GM04504 (cell line): ENCODE data around the gene ZSCAN29.
A peak's percentile ranks its signal among the peaks of the same experiment; 100 is the strongest.
"Not testable (repeated sequence)": the region's sequence is repeated elsewhere in the genome, so short reads cannot be mapped to it uniquely, and the experiment has no call there.

Experiments used
- DNase-seq: peaks from one replicate; pipeline ENCODE4 v3.0.0-alpha.2; 2012; ENCODE audit warnings: low read depth

ZSCAN29 gene

DNA sequence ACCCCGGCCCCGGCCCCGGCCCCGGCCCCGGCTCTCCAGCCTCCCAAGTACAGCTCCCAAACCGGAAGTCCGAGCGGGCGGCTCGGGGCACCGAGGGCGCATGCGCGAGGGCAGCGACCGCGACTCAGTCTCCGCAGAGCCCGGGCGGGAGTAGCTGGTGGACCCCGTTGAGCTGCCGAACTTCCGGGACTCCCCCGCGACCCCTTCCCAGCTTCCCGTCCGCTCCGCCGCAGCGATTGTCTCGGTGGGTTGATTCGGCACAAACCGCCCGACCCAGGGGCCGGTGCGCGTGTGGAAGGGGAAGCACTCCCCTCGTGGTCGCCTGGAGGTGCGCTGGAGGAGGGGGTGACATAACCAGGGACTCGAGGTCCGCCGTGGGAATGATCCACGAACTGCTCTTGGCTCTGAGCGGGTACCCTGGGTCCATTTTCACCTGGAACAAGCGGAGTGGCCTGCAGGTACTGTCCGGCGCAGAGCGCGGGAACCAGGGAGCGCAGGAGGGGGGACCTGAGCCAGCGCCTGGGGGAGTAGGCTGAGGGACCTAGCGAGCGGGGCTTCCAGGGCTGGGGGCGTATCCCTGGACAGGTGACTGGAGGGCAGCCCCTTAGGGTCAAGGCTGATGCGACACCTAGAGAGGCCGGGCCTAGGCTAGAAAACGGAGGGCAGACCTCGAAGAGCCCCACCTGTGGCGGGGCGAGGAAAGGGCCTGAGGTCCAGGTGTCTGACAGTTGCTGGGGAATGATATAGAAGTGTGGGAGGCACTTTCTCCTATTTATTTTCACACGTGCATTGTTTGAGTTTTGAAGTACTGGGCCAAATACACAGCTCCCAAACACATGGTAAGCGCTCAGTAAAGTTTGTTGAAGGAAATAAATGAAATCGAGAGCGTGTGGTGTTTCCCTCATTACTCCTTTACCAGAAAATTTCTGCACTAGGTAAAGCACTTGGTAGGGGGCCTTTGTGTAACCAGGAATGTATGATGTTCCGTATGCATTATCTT is at the start of gene ZSCAN29, which contains the start of gene TUBGCP4:
Gene ZSCAN29, minus strand, starts transcription at position 69 of the 1,000 bp plus-strand sequence. CDS start 1,130 bp downstream, outside the sequence.
Gene TUBGCP4, plus strand, starts transcription at position 127 of the 1,000 bp plus-strand sequence. Its CDS starts 254 bp downstream, at position 381.
- DNase-seq, result peak; percentile 46

DNA sequence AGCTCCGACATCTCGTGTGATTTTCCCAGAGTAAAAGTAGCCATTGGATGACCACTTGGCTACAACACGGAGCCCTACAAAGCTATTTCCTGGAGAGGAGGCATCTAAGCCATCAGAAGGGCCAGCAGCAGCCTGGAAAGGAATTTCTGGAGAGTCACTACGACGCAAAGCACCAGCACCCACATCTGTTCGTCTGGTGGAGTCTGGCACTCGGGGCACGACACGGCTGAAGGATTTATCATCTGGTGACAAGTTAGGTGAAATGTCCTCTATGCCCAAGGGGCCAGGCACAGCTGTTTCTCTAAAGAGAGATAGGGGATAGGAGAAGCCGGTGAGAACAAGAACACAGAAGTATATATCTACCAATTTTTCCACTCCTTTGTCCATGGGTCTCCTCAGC is 49.6 kb upstream of the ZSCAN29 start:
- DNase-seq, result no peak

DNA sequence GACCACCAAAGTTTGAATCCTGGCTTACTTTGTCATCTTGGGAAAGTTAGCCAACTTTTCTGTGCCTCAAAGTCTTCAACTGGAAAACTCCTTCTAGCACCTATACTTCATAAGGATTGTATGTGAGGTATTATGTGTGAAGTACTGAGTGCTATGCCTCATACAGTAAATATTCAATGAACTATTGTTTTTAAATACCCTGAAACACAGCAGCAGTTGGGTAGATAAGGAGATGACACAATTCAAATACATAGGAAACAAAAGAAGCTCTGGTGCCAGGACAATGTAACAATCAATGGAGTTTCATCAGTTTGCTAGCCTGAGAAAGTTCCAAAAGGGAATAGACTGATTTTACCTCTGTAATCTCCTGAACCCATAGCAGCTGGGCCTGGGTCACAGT is 43.4 kb upstream of the ZSCAN29 start:
- no peak for DNase-seq

DNA sequence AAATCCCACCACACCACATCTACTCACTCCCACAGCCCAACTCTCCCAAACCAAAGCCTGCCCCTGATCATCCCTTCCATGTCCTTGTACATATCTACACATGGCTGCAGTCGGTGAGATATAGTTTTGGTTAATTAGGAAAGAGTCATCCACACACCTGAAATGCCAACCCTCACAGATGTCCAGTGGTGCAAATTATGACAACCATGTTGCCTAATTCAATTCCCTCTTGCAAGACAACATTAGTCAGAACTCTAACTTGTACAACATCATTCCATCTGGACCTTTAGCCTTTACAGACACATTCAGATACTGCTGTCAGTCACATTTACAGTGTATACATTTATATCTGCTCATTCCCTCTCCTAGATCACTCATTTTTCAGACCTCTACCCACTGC is 41.3 kb upstream of the ZSCAN29 start:
- no peak for DNase-seq

DNA sequence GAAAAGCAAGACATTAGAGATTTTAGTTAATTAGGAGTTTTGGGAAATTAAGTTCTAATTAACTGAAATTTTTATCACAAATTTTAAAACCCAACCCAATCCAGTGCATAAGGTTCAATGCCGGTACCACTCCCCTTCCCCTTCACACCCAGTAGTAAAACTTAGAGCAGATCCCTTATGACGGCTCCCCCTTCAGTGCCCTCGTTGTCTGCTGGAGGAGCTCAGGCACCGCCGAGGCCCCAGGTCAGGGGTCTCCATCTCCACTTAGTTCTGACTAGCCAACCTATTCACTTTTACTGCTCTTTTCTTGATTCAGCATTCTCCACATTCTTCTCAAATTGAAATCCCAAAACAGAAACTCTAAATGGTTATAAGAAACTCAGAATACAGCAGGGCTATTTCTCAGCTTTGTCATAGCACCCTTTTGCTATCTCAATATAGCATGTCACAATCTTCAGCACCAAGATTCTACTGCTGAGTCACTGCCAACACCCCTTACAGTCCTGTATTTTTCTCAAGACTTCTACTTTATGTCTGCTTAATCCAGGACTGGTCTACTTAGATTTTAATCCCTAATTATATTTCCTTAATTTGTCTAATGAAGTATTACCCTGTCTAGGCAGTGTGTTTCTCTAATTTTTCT is 39.9 kb upstream of the ZSCAN29 start:
- DNase-seq, result no peak

DNA sequence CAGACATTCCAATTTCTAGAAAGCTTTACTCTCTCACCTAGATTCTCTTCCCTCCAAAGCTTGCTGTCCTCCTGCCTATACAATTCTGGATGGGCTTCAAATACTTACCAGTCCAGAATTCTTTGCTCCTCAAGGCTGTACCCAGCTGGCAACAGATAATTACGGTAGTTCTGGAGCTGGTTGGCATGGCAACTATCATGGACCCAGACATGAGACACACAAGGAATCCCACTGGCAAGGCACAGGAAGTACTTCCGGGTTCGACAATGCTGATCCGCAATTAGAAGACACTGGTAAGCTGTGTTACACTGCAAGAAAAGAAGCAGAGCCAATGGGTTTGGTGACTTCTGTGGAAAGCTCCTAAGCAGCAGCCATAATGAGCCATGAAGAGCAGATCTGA is 37.9 kb upstream of the ZSCAN29 start:
- no peak for DNase-seq

DNA sequence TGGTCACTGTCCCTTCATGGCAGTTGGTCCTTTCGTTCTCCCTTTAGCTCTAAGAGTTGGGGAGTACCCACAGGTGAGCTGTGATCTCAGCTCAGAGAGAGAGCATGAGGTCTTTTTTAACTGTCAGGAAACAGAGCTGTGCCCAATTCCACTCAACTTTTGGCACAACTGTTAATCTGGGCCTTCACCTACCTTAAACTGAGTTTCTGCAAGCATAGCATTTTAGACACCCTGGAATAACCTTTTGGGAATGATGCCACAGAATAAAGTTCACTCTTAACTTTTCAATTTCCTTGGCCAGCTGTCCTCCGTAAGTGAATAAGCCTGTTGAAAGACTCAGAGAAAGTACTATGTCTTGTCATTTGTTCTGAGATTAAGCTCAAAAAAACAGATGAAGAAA is 36.0 kb upstream of the ZSCAN29 start:
- DNase-seq, result no peak

DNA sequence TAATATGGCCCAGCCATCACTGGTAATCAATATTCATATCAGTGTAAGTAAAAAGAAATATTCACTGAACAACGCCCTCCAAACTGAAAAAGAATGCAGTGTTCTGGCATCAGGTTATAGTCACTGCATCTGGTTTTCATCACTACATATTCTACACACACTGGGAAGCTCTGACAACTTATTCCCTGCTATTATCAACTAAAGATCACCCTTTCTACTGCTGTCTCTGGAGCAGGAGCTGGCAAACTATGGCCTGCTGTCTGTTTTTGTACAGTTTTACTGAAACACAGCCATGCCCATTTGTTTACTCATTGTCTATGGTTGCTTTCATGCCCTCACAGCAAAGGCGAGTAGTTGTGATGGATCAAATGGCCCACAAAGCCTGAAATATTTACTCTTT is 35.3 kb upstream of the ZSCAN29 start:
- DNase-seq, result no peak

DNA sequence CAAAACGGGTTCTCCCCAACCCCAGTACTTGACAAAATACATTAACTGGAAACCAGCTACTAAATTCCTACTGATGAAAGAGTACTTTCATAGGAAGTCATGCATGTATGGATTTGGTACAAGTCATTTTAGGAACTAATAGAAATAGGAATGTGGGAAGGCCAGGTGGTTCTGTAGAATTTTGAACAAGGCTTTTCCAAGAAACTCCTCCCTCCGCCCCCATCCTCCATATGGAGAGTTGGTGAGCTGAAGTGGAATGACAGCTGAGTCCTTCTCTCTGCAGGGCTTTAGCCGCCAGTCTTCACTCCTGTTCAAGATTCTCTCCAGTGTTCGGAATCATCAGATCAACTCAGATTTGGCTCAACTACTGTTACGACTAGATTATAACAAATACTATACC is 33.3 kb upstream of the ZSCAN29 start:
- no peak for DNase-seq

DNA sequence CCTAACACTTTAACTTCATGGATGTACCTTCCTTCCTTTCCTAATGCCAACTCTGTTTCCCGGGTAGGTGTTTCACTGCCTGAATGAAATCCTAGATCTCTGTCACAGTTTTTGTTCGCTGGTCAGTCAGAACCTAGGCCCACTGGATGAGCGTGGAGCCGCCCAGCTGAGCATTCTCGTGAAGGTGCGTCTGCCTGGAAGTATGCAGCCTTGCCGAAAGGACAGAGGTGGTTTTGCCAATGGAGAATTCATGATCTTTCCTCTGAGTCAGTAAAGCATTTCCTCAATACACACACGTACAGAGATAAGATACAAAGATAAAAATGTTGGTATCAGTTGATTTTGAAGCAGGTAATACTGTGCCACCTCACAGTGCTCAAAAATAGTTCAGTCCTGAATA is 32.8 kb upstream of the ZSCAN29 start:
- no peak for DNase-seq

DNA sequence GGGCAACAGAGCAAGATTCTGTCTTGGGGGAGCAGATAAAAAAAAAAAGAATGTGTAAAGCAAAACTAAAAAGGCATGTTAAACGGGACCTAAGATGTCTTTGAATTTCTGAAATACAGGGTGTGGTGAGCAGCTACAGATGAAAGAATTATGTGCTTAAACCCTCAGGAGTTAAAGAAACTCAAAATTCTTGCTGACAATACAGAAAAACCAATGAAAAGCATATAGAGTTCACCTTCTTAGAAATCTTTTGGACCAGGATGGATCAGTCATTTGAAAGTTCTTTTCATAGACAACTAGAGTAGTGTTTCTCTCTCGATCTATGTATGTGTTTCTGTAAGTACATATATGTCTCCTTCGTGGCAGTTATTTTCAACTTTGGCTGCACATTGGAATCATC is 31.4 kb upstream of the ZSCAN29 start:
- DNase-seq, result no peak

DNA sequence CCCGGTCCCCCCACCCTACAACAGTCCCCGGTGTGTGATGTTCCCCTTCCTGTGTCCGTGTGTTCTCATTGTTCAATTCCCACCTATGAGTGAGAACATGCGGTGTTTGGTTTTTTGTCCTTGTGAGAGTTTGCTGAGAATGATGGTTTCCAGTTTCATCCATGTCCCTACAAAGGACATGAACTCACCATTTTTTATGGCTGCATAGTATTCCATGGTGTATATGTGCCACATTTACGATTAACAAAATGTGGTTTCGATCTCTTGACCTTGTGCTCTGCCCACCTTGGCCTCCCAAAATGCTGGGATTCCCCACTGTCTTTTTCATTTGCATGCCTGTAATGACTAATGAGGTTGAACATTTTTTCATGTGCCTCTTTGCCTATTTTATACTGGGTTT is 22.7 kb upstream of the ZSCAN29 start:
- DNase-seq, result not testable (repeated sequence)

DNA sequence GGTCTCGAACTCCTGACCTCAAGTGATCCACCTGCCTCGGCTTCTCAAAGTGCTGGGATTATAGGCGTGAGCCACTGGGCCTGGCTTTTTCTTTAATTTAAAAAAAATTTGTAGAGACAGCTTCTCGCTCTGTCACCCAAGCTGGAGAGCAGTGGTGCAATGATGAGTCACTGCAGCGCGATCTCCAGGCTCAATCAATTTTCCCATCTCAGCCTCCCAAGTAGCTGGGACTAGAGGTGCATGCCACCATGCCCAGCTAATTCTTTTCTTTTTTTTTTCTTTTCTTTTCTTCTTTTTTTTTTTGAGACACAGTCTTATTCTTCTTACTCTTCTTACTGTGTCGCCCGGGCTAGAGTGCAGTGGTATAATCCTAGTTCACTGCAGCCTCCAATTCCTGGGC is 19.9 kb upstream of the ZSCAN29 start:
- DNase-seq, result no peak

DNA sequence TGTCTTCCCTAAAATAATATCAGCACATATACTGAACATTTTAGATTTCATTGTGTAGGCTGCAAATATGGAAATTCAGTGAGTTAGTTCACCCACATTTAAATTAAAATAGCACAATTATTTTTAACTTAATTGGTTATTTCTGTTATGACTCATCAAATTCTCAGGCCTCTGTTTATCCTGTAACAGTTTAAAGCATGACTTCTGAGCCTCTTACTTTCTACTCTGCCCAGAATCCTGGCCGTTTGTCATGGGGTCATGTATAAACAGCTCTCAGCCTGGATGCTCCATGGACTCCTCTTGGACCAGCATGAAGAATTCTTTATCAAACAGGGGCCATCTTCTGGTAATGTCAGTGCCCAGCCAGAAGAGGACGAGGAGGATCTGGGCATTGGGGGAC is 12.2 kb upstream of the ZSCAN29 start:
- no peak for DNase-seq

DNA sequence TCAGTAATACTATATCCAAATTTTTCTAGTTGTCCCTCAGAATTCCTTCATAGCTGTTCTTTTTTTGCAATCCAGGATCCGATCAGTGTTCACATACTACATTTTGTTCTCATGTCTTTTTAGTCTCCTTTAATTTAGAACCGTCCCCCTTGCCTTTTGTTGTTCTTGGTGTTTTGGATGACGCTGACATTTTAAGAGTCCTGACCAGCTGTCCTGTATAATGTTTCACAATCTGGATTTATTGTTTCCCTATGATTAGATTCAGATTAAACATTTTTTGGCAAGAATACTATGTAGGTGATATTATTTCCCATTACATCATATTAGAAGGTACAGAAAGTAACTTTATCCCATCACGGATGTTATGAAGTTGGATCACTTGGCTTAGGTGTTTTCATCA is 11.5 kb upstream of the ZSCAN29 start:
- DNase-seq, result no peak

DNA sequence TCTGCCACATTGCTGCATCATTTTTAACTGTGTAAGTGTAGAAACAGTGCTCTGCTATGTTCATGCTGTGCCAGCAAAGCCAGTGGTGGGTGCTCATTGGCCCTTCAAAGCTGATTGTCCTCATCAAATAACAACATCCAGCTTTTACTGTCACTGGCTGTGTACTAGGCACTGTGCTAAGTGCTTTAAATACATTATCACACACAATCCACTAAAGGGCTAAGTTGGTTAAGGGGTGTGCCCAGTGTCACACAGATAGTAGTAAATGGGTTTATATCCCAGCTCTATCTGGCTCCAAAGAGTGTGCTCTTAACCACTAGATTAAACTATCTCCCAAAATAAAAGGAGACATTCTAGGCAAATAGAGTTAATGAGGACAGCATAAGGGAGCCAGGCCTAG is 7.8 kb upstream of the ZSCAN29 start:
- no peak for DNase-seq

DNA sequence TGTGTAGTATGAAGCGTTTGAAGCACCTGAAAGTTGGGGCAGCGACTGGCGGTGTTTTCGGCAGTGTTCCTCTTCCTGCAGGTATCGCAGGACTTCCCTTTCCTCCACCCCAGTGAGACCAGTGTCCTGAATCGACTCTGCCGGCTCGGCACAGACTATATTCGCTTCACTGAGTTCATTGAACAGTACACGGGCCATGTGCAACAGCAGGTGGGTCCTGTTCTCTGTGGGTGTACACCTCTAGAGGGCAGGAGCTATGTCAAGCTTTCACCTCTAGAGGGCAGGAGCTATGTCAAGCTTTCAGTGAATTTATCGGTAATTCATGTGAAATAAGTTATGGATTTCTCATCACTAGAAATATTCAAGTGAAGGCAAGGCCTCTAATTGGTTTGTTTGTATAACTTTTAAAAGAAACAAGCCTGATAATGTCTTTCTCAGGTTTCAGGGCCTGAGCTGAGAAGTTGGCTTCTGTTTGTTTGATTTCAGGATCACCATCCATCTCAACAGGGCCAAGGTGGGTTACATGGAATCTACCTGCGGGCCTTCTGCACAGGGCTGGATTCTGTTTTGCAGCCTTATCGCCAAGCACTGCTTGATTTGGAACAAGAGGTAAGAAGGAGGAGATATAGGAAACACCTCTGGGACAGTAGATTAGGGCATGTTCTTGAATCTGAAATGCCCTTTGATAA is 5.3 kb upstream of the ZSCAN29 start:
- no peak for DNase-seq

DNA sequence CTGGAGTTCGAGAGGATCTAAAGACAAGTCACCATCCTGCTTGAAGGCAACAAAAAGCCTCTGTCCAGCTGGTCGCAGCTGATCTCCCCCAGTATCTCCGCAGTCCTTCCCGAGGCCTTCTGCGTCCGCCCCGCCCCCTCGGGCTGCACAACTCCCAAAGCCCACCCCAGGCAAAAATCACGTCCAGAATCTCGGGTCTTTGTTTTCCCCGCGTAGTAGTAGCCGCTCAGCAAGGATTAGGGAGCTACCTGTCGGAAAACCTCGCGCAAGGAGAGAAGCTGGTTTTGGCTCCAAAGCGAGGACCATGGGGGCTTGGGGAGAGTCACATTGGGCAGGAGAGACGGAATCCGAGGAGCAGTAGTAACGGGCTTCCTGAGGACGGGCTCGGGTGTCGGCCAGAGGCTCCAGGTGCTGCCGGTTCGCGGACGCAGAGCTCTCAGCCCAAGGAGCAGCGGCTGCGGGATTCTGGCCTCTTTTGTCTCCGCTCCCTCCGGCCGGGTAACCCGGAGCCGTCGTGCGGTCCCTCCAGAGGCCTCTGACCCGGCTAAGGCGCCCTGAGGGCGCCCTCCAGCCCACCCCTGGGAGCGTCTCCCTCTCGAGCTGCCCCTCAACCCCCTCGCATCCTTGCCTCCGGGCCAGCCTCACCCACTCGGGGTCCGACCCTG is 401 bp downstream of the ZSCAN29 start:
- DNase-seq, result no peak

DNA sequence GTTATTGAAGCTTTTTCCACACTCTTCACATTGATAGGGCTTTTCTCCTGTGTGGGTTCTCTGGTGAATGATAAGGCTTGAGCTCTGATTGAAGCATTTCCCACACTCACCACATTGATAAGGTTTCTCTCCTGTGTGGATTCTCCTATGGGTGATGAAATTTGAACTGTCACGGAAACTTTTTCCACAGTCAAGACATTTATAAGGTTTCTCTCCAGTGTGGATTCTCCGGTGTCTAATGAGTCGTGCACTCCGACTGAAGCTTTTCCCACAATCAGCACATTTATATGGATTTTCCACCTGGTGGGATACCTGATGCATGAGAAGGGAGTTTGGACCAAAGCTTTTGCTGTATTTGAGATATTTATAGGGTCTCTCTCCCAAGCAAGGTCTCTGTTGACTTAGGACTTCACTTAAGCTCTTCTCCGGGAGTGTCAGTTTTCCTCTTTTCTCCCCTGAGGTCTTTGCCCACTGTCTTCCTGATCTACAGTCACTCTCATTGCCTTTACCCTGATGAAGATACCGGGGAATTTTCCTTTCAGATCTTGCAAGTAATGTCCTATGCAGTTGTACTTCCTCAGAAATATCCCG is 9.4 kb downstream of the ZSCAN29 start:
- no peak for DNase-seq

DNA sequence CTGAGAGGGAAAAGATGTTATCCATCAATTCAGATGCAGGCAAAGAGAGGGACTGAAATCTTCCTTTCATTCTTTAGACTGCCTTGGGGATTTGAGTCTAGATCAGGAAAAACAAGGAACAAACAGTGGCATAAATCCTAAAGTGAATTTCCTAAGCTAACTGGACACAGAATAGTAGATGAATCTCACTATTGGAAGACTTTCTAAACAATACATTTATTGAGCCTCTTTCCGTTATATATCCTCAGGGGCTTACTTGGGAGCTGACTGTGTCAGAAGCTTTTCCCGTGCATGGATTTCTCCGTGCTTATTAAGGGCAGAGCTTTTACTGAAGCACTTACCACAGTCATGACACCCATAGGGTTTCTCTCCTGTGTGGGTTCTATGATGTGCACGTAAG is 10.0 kb downstream of the ZSCAN29 start:
- no peak for DNase-seq

DNA sequence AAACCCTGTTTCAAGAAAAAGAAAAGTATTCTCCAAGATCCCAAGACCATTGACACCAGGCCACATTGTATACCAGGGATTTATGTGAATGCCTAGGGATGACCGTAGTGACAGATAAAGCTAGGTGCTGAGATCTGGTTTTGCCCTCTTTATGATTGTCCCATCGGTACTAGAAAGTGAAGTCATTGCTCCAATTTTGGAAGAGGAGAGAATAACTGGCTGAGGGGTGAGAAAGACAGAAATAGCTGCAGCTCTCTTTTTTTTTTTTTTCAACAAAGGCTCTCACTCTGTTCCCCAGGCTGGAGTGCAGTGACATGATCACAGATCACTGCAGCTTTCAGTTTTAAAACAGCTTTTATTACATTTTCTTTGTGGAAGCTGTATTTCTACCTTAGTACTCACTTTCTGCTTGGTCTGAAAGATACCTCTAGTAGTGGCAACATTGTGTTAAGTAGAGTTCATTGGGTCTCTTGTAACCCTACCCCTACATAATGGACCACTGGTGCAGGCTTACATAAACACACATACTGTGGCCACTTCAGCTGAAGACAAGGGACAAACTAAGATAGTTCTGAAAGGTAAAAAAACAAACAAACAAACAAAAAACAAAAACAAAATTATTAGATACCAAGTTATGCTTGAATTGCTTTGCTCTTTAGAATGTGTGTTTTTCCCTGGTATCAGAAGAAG is 18.0 kb downstream of the ZSCAN29 start:
- DNase-seq, result no peak
